K562 (cell line): ENCODE data around the gene ZFP69B.

Experiments used
- ARID3B ChIP-seq: fragments of 250-450 bp; sonication (Bioruptor Pico); IDR thresholded peaks from 2 replicates; pipeline ENCODE4 v1.4.0; 2020; ENCODE audit warnings: borderline replicate concordance
- MEF2A ChIP-seq: IDR thresholded peaks from 2 replicates; pipeline ENCODE4 v1.6.1; 2011; ENCODE audit warnings: low read depth, mild to moderate bottlenecking, low read length, moderate library complexity; ENCODE audit not compliant: control insufficient read depth
- POLR2AphosphoS5 ChIP-seq: IDR thresholded peaks from 2 replicates; pipeline ENCODE4 v1.6.1; 2011; ENCODE audit warnings: mild to moderate bottlenecking, low read depth, low read length, moderate library complexity; ENCODE audit not compliant: control insufficient read depth, insufficient read depth
- RAD21 ChIP-seq, 2 experiments: fragments of 250-450 bp in 1 of 2; fragments of 450-650 bp in 1 of 2; sonication (Bioruptor Pico) in 1 of 2; formaldehyde crosslinking in 1 of 2; IDR thresholded peaks in 1 of 2; conservative IDR thresholded peaks in 1 of 2; 2 replicates each; pipeline versions ENCODE4 v1.4.0 to v1.8.0; 2020 to 2022; ENCODE audit warnings: mild to moderate bottlenecking in 2 of 2, moderate library complexity in 1 of 2
- TOE1 ChIP-seq, 2 experiments: fragments of 450-650 bp in 1 of 2; sonication (generic) in 1 of 2; formaldehyde crosslinking in 1 of 2; IDR thresholded peaks; 2 replicates each; pipeline versions ENCODE4 v1.7.1 to v1.8.0; 2016 to 2022; ENCODE audit warnings: borderline replicate concordance in 2 of 2, mild to moderate bottlenecking in 2 of 2, antibody characterized with exemption in 1 of 2, inconsistent platforms in 1 of 2, low read depth in 1 of 2, missing genetic modification reagents in 1 of 2, moderate library complexity in 1 of 2

- no peak for TF ChIP-seq RAD21 (CRISPR knock-in tag; conservative IDR thresholded peaks at IDR 0.05 in 1 of 2, IDR thresholded peaks at IDR 0.05 in 1 of 2)
- TF ChIP-seq POLR2AphosphoS5, result peak; percentile 80
- 0 out of 2 replicates have a peak, but pooled peaks have one; percentile 51 for TF ChIP-seq TOE1 (IDR thresholded peaks at IDR 0.05; ENCODE audit: borderline replicate concordance)
- no peak for TF ChIP-seq TOE1 (CRISPR knock-in tag; IDR thresholded peaks at IDR 0.05; ENCODE audit: borderline replicate concordance, low read depth)
- TF ChIP-seq MEF2A, result no peak
- TF ChIP-seq ARID3B, result no peak
Observed at GRCh38 chr1:40449684-40450494, at the start of gene ZFP69B.
